HEK293 (cell line): ENCODE results near the gene MTX2.

Experiments used
- CTCF ChIA-PET: fragments of 350-600 bp; formaldehyde crosslinking; extraction: SDS; loops from one replicate; lab custom pipeline; 2021; ENCODE audit warnings: antibody characterized with exemption; lab: Yijun Ruan, JAX
- POLR2A ChIA-PET: fragments of 300-600 bp; formaldehyde crosslinking; extraction: SDS; loops from one replicate; lab custom pipeline; 2020; ENCODE audit warnings: antibody characterized with exemption, inconsistent platforms; lab: Yijun Ruan, JAX
- H3K27ac ChIP-seq: fragments of 200-500 bp; sonication (Bioruptor generic); 2 replicates; pipeline ENCODE4 v1.5.1; 2014; ENCODE audit warnings: low read depth, low read length, control low read depth, inconsistent platforms; ENCODE audit errors: extremely low read depth
- H3K36me3 ChIP-seq, 2 experiments: fragments of 200-500 bp in 1 of 2; sonication (Bioruptor generic) in 1 of 2; 1 replicate in 1 of 2; 2 replicates in 1 of 2; pipeline ENCODE4 v1.5.1; 2014 to 2017; ENCODE audit warnings: inconsistent platforms in 2 of 2, low read length in 2 of 2; ENCODE audit not compliant: control insufficient read depth in 2 of 2, insufficient read depth in 1 of 2
- H3K4me1 ChIP-seq: fragments of 200-500 bp; sonication (Bioruptor generic); 2 replicates; pipeline ENCODE4 v1.5.1; 2014; ENCODE audit warnings: mild to moderate bottlenecking, low read length, inconsistent platforms; ENCODE audit not compliant: control insufficient read depth, insufficient read depth
- H3K4me3 ChIP-seq: 2 replicates; pipeline ENCODE4 v1.5.1; 2011; ENCODE audit warnings: low read depth, mild to moderate bottlenecking, control low read depth, low read length, moderate library complexity
- H3K9me3 ChIP-seq: fragments of 200-500 bp; sonication (Bioruptor generic); 2 replicates; pipeline ENCODE4 v1.5.1; 2014; ENCODE audit warnings: low read depth, low read length, inconsistent platforms; ENCODE audit not compliant: control insufficient read depth, insufficient read depth
- BCL11B ChIP-seq: fragments of 450-650 bp; formaldehyde crosslinking; IDR thresholded peaks from 2 replicates; pipeline ENCODE4 v1.5.1; 2016; ENCODE audit warnings: low read depth, missing biosample characterization, missing genetic modification characterization
- EGR2 ChIP-seq: fragments of 450-650 bp; formaldehyde crosslinking; IDR thresholded peaks from 2 replicates; pipeline ENCODE4 v1.5.1; 2016; ENCODE audit warnings: low read depth, missing biosample characterization, missing genetic modification characterization
- KLF1 ChIP-seq: fragments of 450-650 bp; formaldehyde crosslinking; IDR thresholded peaks from 2 replicates; pipeline ENCODE4 v1.5.1; 2016; ENCODE audit warnings: missing biosample characterization, missing genetic modification characterization
- KLF10 ChIP-seq: fragments of 450-650 bp; IDR thresholded peaks from 2 replicates; pipeline ENCODE4 v1.5.1; 2018; ENCODE audit warnings: missing biosample characterization, mild to moderate bottlenecking, missing genetic modification characterization
- KLF7 ChIP-seq: fragments of 450-650 bp; formaldehyde crosslinking; IDR thresholded peaks from 2 replicates; pipeline ENCODE4 v1.5.1; 2016; ENCODE audit warnings: missing biosample characterization, missing genetic modification characterization, borderline replicate concordance
- KLF9 ChIP-seq: fragments of 450-650 bp; formaldehyde crosslinking; IDR thresholded peaks from 2 replicates; pipeline ENCODE4 v1.5.1; 2016; ENCODE audit warnings: missing biosample characterization, missing genetic modification characterization, low read depth
- PRDM6 ChIP-seq: fragments of 450-650 bp; formaldehyde crosslinking; IDR thresholded peaks from 2 replicates; pipeline ENCODE4 v1.5.1; 2017; ENCODE audit warnings: missing biosample characterization, missing genetic modification characterization
- SETDB1 ChIP-seq: IDR thresholded peaks from one replicate; pipeline ENCODE4 v1.6.1; 2017; ENCODE audit warnings: mild to moderate bottlenecking, low read length, moderate library complexity, mixed read lengths; ENCODE audit not compliant: insufficient read length
- TRIM28 ChIP-seq: IDR thresholded peaks from 2 replicates; pipeline ENCODE4 v1.6.1; 2011; ENCODE audit warnings: low read length, control low read depth, borderline replicate concordance
- YY1 ChIP-seq: fragments of 450-650 bp; formaldehyde crosslinking; IDR thresholded peaks from 2 replicates; pipeline ENCODE4 v1.5.1; 2018; ENCODE audit warnings: missing biosample characterization, missing genetic modification characterization
- ZNF114 ChIP-seq: fragments of 450-650 bp; formaldehyde crosslinking; IDR thresholded peaks from 2 replicates; pipeline ENCODE4 v1.5.0; 2017; ENCODE audit warnings: missing biosample characterization, missing genetic modification characterization
- ZNF175 ChIP-seq: fragments of 450-650 bp; formaldehyde crosslinking; IDR thresholded peaks from 2 replicates; pipeline ENCODE4 v1.5.1; 2016; ENCODE audit warnings: missing biosample characterization, missing genetic modification characterization
- ZNF18 ChIP-seq: fragments of 450-650 bp; formaldehyde crosslinking; IDR thresholded peaks from 2 replicates; pipeline ENCODE4 v1.5.1; 2016; ENCODE audit warnings: missing biosample characterization, missing genetic modification characterization
- ZNF433 ChIP-seq: fragments of 450-650 bp; formaldehyde crosslinking; IDR thresholded peaks from 2 replicates; pipeline ENCODE4 v1.5.1; 2016; ENCODE audit warnings: missing biosample characterization, missing genetic modification characterization, low read depth
- ZNF548 ChIP-seq: fragments of 450-650 bp; formaldehyde crosslinking; IDR thresholded peaks from 2 replicates; pipeline ENCODE4 v1.5.1; 2016; ENCODE audit warnings: missing biosample characterization, missing genetic modification characterization
- ZNF549 ChIP-seq: fragments of 450-650 bp; IDR thresholded peaks from 2 replicates; pipeline ENCODE4 v1.5.1; 2018; ENCODE audit warnings: missing biosample characterization, missing genetic modification characterization, mild to moderate bottlenecking, inconsistent platforms, moderate library complexity
- ZNF558 ChIP-seq: fragments of 450-650 bp; formaldehyde crosslinking; IDR thresholded peaks from 2 replicates; pipeline ENCODE4 v1.5.1; 2016; ENCODE audit warnings: missing biosample characterization, missing genetic modification characterization
- ZNF660 ChIP-seq: fragments of 450-650 bp; IDR thresholded peaks from 2 replicates; pipeline ENCODE4 v1.5.1; 2018; ENCODE audit warnings: missing biosample characterization, mild to moderate bottlenecking, missing genetic modification characterization
- ZNF670 ChIP-seq: fragments of 450-650 bp; formaldehyde crosslinking; IDR thresholded peaks from 2 replicates; pipeline ENCODE4 v1.5.1; 2016; ENCODE audit warnings: missing biosample characterization, missing genetic modification characterization, low read depth
- ZNF692 ChIP-seq: fragments of 450-650 bp; formaldehyde crosslinking; IDR thresholded peaks from 2 replicates; pipeline ENCODE4 v1.5.1; 2016; ENCODE audit warnings: missing biosample characterization, missing genetic modification characterization
- ZNF792 ChIP-seq: fragments of 450-650 bp; formaldehyde crosslinking; IDR thresholded peaks from 2 replicates; pipeline ENCODE4 v1.5.1; 2016; ENCODE audit warnings: missing biosample characterization, missing genetic modification characterization
- ZSCAN23 ChIP-seq: fragments of 450-650 bp; formaldehyde crosslinking; IDR thresholded peaks from 2 replicates; pipeline ENCODE4 v1.5.1; 2016; ENCODE audit warnings: missing biosample characterization, missing genetic modification characterization
- TF ChIP-seq, protein P1 (sequence below): fragments of 450-650 bp; formaldehyde crosslinking; IDR thresholded peaks from 2 replicates; pipeline ENCODE4 v1.5.1; 2016; ENCODE audit warnings: missing biosample characterization, missing genetic modification characterization
- TF ChIP-seq, protein P2 (sequence below): fragments of 450-650 bp; formaldehyde crosslinking; IDR thresholded peaks from 2 replicates; pipeline ENCODE4 v1.5.1; 2016; ENCODE audit warnings: missing biosample characterization, missing genetic modification characterization, borderline replicate concordance

Gene MTX2

GRCh38 chr2:176339208-176339607 lies 70.0 kb downstream of the MTX2 start (continued):
- TF ChIP-seq, protein P1, sequence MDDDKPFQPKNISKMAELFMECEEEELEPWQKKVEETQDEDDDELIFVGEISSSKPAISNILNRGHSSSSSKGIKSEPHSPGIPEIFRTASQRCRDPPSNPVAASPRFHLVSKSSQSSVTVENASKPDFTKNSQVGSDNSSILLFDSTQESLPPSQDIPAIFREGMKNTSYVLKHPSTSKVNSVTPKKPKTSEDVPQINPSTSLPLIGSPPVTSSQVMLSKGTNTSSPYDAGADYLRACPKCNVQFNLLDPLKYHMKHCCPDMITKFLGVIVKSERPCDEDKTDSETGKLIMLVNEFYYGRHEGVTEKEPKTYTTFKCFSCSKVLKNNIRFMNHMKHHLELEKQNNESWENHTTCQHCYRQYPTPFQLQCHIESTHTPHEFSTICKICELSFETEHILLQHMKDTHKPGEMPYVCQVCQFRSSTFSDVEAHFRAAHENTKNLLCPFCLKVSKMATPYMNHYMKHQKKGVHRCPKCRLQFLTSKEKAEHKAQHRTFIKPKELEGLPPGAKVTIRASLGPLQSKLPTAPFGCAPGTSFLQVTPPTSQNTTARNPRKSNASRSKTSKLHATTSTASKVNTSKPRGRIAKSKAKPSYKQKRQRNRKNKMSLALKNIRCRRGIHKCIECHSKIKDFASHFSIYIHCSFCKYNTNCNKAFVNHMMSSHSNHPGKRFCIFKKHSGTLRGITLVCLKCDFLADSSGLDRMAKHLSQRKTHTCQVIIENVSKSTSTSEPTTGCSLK (tag by site-specific recombination) = no peak
- TF ChIP-seq BCL11B (tag by site-specific recombination) = no peak
- TF ChIP-seq ZNF558 (tag by site-specific recombination) = no peak
- TF ChIP-seq KLF9 (tag by site-specific recombination) = no peak
- no peak for TF ChIP-seq ZNF175 (tag by site-specific recombination)
- no peak for TF ChIP-seq YY1
- TF ChIP-seq KLF10 (tag by site-specific recombination) = no peak
- no peak for TF ChIP-seq KLF1
- TF ChIP-seq ZNF660 (tag by site-specific recombination) = no peak
- TF ChIP-seq, all 188 proteins: peak for 0

GRCh38 chr2:176356251-176356650 lies 87.0 kb downstream of the MTX2 start:
- CTCF ChIA-PET = no interaction called here
- H3K4me3 ChIP-seq = no peak overlapping the region
- TF ChIP-seq, protein P2, sequence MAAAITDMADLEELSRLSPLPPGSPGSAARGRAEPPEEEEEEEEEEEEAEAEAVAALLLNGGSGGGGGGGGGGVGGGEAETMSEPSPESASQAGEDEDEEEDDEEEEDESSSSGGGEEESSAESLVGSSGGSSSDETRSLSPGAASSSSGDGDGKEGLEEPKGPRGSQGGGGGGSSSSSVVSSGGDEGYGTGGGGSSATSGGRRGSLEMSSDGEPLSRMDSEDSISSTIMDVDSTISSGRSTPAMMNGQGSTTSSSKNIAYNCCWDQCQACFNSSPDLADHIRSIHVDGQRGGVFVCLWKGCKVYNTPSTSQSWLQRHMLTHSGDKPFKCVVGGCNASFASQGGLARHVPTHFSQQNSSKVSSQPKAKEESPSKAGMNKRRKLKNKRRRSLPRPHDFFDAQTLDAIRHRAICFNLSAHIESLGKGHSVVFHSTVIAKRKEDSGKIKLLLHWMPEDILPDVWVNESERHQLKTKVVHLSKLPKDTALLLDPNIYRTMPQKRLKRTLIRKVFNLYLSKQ (tag by site-specific recombination) = no peak
- TF ChIP-seq ZNF549 (tag by site-specific recombination) (no peak), ZNF18 (tag by site-specific recombination) (no peak)
- H3K27ac ChIP-seq = no peak overlapping the region
- H3K4me1 ChIP-seq = no peaks in the 10 kb centered on the region
- H3K9me3 ChIP-seq = no peaks in the 10 kb centered on the region
- no peaks in the 10 kb centered on the region for H3K36me3 ChIP-seq
- POLR2A ChIA-PET = no interaction called here

- CTCF ChIA-PET = interaction anchor here (0.6 to 0.7 kb wide), 4 partner anchors 18 to 278 kb away, joined by 3 to 4 read pairs (median 3); no protein-coding TSS in a partner anchor
- POLR2A ChIA-PET = no interaction called here
- Histone ChIP-seq H3K9me3 (no peaks in the 10 kb centered on the region), H3K27ac (no peak overlapping the region), H3K4me1 (no peaks in the 10 kb centered on the region), H3K4me3 (no peak overlapping the region), H3K36me3 (no peaks in the 10 kb centered on the region; a peak in 1 of 3 replicates)
- no peak for TF ChIP-seq ZNF692 (tag by site-specific recombination)
- TF ChIP-seq EGR2 = no peak
- no peak for TF ChIP-seq ZNF792 (tag by site-specific recombination)
- no peak for TF ChIP-seq ZSCAN23 (tag by site-specific recombination)
- TF ChIP-seq ZNF433 (tag by site-specific recombination) = no peak
- TF ChIP-seq PRDM6 (tag by site-specific recombination) = no peak
- TF ChIP-seq ZNF548 (tag by site-specific recombination) = no peak
- no peak for TF ChIP-seq KLF7 (tag by site-specific recombination)
- TF ChIP-seq TRIM28 = no peak
- no peak for TF ChIP-seq ZNF670 (tag by site-specific recombination)
- no peak for TF ChIP-seq ZNF114
- TF ChIP-seq SETDB1 = no peak
Measured at GRCh38 chr2:176364273-176364977, 95.2 kb downstream of the MTX2 start.
